Memory B cell (primary cell): ENCODE measurements around the gene SUPT7L.

Experiments used
- ATAC-seq: fragments of 150-1000 bp; cut with Tn5 transposase; 2 replicates; pipeline ENCODE4 v1.10.0; 2021; ENCODE audit warnings: low read depth, mild to moderate bottlenecking, moderate library complexity
- DNase-seq, 2 donors: peaks; one replicate each; pipeline ENCODE4 v3.0.0; 2022; ENCODE audit warnings: low spot score in 2 of 2
- H3K27ac Mint-ChIP-seq: one replicate; pipeline ENCODE4 v1.8.0; 2022; ENCODE audit warnings: mild to moderate bottlenecking, moderate library complexity, mixed read lengths
- H3K27me3 Mint-ChIP-seq: one replicate; pipeline ENCODE4 v1.8.0; 2022; ENCODE audit warnings: mixed read lengths
- H3K36me3 Mint-ChIP-seq: one replicate; pipeline ENCODE4 v1.8.0; 2022; ENCODE audit warnings: mild to moderate bottlenecking, mixed read lengths
- H3K4me1 Mint-ChIP-seq: one replicate; pipeline ENCODE4 v1.8.0; 2022; ENCODE audit warnings: mixed read lengths
- H3K4me3 Mint-ChIP-seq: one replicate; pipeline ENCODE4 v1.8.0; 2022; ENCODE audit warnings: mild to moderate bottlenecking, moderate library complexity, mixed read lengths
- H3K9me3 Mint-ChIP-seq: one replicate; pipeline ENCODE4 v1.8.0; 2022; ENCODE audit warnings: mixed read lengths

Gene SUPT7L

GRCh38 chr2:27663285-27664153 is at the start of gene SUPT7L, which contains the start of gene SLC4A1AP:
Gene SUPT7L, minus strand, starts transcription at chr2:27663614. Its CDS starts 1,422 bp downstream, at chr2:27662192.
Gene SLC4A1AP, plus strand, starts transcription at chr2:27663889. Its CDS starts 26 bp downstream, at chr2:27663915.
- ATAC-seq = peak; percentile 80
- no peaks in the 10 kb centered on the region for H3K9me3 Mint-ChIP-seq
- H3K4me1 Mint-ChIP-seq = peaks cover 19% of the 10 kb centered on the region
- DNase-seq = peak; percentile 79 to 85
- peak within 1 kb of the TSS; percentile 100 for H3K27ac Mint-ChIP-seq
- peaks cover 21% of the 10 kb centered on the region for H3K36me3 Mint-ChIP-seq
- H3K27me3 Mint-ChIP-seq = no peaks in the 10 kb centered on the region
- H3K4me3 Mint-ChIP-seq = peak within 1 kb of the TSS; percentile 100

- DNase-seq (no peak), ATAC-seq (no peak)
- peaks cover 16% of the 10 kb centered on the region for H3K27me3 Mint-ChIP-seq
- H3K27ac Mint-ChIP-seq = no peak overlapping the region
- no peak overlapping the region for H3K4me3 Mint-ChIP-seq
- H3K9me3 Mint-ChIP-seq = no peaks in the 10 kb centered on the region
- peaks cover 6% of the 10 kb centered on the region for H3K4me1 Mint-ChIP-seq
- no peaks in the 10 kb centered on the region for H3K36me3 Mint-ChIP-seq
Observed at GRCh38 chr2:27713201-27713600, 49.8 kb upstream of the SUPT7L start.

GRCh38 chr2:27712522-27712921 is 49.1 kb upstream of the SUPT7L start:
- no peak overlapping the region for H3K27ac Mint-ChIP-seq

GRCh38 chr2:27711804-27712203 is 48.4 kb upstream of the SUPT7L start:
- H3K27ac Mint-ChIP-seq = no peak overlapping the region
- ATAC-seq = no peak
- no peak for DNase-seq
- no peaks in the 10 kb centered on the region for H3K36me3 Mint-ChIP-seq
- peaks cover 15% of the 10 kb centered on the region for H3K27me3 Mint-ChIP-seq
- H3K4me3 Mint-ChIP-seq = no peak overlapping the region
- no peaks in the 10 kb centered on the region for H3K9me3 Mint-ChIP-seq
- peaks cover 6% of the 10 kb centered on the region for H3K4me1 Mint-ChIP-seq

More at GRCh38 chr2:27712522-27712921, 49.1 kb upstream of the SUPT7L start:
- Mint-ChIP-seq H3K36me3 (no peaks in the 10 kb centered on the region), H3K4me3 (no peak overlapping the region), H3K9me3 (no peaks in the 10 kb centered on the region), H3K4me1 (peaks cover 6% of the 10 kb centered on the region), H3K27me3 (peaks cover 17% of the 10 kb centered on the region)
- ATAC-seq (no peak), DNase-seq (no peak)

- no peak overlapping the region for H3K27ac Mint-ChIP-seq
- peaks cover 4% of the 10 kb centered on the region for H3K4me1 Mint-ChIP-seq
- no peak overlapping the region for H3K4me3 Mint-ChIP-seq
- peaks cover 10% of the 10 kb centered on the region for H3K27me3 Mint-ChIP-seq
- DNase-seq (no peak), ATAC-seq (no peak)
- no peaks in the 10 kb centered on the region for H3K36me3 Mint-ChIP-seq
- H3K9me3 Mint-ChIP-seq = no peaks in the 10 kb centered on the region
Observed at GRCh38 chr2:27710640-27711430, 47.4 kb upstream of the SUPT7L start.

GRCh38 chr2:27709960-27710575 is 46.7 kb upstream of the SUPT7L start:
- Mint-ChIP-seq H3K4me1 (peaks cover 4% of the 10 kb centered on the region), H3K27ac (no peak overlapping the region), H3K9me3 (no peaks in the 10 kb centered on the region), H3K4me3 (no peak overlapping the region), H3K27me3 (peaks cover 10% of the 10 kb centered on the region), H3K36me3 (no peaks in the 10 kb centered on the region)
- DNase-seq (no peak), ATAC-seq (no peak)

- ATAC-seq = no peak
- H3K9me3 Mint-ChIP-seq = no peaks in the 10 kb centered on the region
Observed at GRCh38 chr2:27709326-27709725, 45.9 kb upstream of the SUPT7L start.

GRCh38 chr2:27708666-27709065 is 45.3 kb upstream of the SUPT7L start:
- Mint-ChIP-seq H3K36me3 (no peaks in the 10 kb centered on the region), H3K4me3 (no peak overlapping the region), H3K4me1 (no peaks in the 10 kb centered on the region), H3K9me3 (no peaks in the 10 kb centered on the region), H3K27me3 (peaks cover 9% of the 10 kb centered on the region), H3K27ac (no peak overlapping the region)
- DNase-seq (no peak), ATAC-seq (no peak)

More at GRCh38 chr2:27709326-27709725, 45.9 kb upstream of the SUPT7L start:
- DNase-seq = no peak
- Mint-ChIP-seq H3K4me3 (no peak overlapping the region), H3K4me1 (no peaks in the 10 kb centered on the region), H3K27ac (no peak overlapping the region), H3K36me3 (no peaks in the 10 kb centered on the region), H3K27me3 (peaks cover 9% of the 10 kb centered on the region)

- ATAC-seq (no peak), DNase-seq (no peak)
- Mint-ChIP-seq H3K36me3 (no peaks in the 10 kb centered on the region), H3K4me1 (no peaks in the 10 kb centered on the region), H3K27me3 (peaks cover 9% of the 10 kb centered on the region), H3K27ac (no peak overlapping the region), H3K9me3 (no peaks in the 10 kb centered on the region), H3K4me3 (no peak overlapping the region)
Observed at GRCh38 chr2:27708257-27708654, 44.8 kb upstream of the SUPT7L start.

GRCh38 chr2:27707462-27708256 is 44.2 kb upstream of the SUPT7L start:
- ATAC-seq (no peak), DNase-seq (no peak)
- Mint-ChIP-seq H3K4me1 (no peaks in the 10 kb centered on the region), H3K27ac (no peak overlapping the region), H3K27me3 (peaks cover 6% of the 10 kb centered on the region), H3K4me3 (no peak overlapping the region), H3K9me3 (no peaks in the 10 kb centered on the region), H3K36me3 (no peaks in the 10 kb centered on the region)

- Mint-ChIP-seq H3K27ac (no peak overlapping the region), H3K4me1 (no peaks in the 10 kb centered on the region)
- no peak for ATAC-seq
Observed at GRCh38 chr2:27705851-27706622, 42.6 kb upstream of the SUPT7L start.

GRCh38 chr2:27704342-27704876 is 41.0 kb upstream of the SUPT7L start:
- H3K27ac Mint-ChIP-seq = no peak overlapping the region
- no peak for ATAC-seq
- no peaks in the 10 kb centered on the region for H3K9me3 Mint-ChIP-seq
- no peaks in the 10 kb centered on the region for H3K4me1 Mint-ChIP-seq
- peaks cover 2% of the 10 kb centered on the region for H3K27me3 Mint-ChIP-seq
- H3K4me3 Mint-ChIP-seq = no peak overlapping the region
- no peaks in the 10 kb centered on the region for H3K36me3 Mint-ChIP-seq
- DNase-seq = no peak

More at GRCh38 chr2:27705851-27706622, 42.6 kb upstream of the SUPT7L start:
- Mint-ChIP-seq H3K36me3 (no peaks in the 10 kb centered on the region), H3K9me3 (no peaks in the 10 kb centered on the region), H3K4me3 (no peak overlapping the region), H3K27me3 (peaks cover 2% of the 10 kb centered on the region)
- DNase-seq = no peak
